Activated naive CD4-positive, alpha-beta T cell treated with anti-CD3 and anti-CD28 coated beads, Interleukin-2, amount 10 ng/mL, durations not matched to agents 7 days and 5 days (primary cell): ENCODE measurements around the gene C3orf52.

Experiments used
- CTCF ChIA-PET: fragments of 350-600 bp; sonication (Branson Sonifier 250); formaldehyde crosslinking; loops from one replicate; lab custom pipeline; 2021; ENCODE audit warnings: antibody characterized with exemption; lab: Charles Lee
- DNase-seq: peaks from one replicate; pipeline ENCODE4 v3.0.0-alpha.2; 2020
- H3K27ac Mint-ChIP-seq: one replicate; pipeline ENCODE4 v1.8.0; 2021; ENCODE audit warnings: mild to moderate bottlenecking, moderate library complexity, mixed read lengths
- H3K27me3 Mint-ChIP-seq: one replicate; pipeline ENCODE4 v1.8.0; 2021; ENCODE audit warnings: mild to moderate bottlenecking, mixed read lengths
- H3K36me3 Mint-ChIP-seq: one replicate; pipeline ENCODE4 v1.8.0; 2021; ENCODE audit warnings: mixed read lengths
- H3K4me1 Mint-ChIP-seq: one replicate; pipeline ENCODE4 v1.8.0; 2021; ENCODE audit warnings: mixed read lengths
- H3K4me3 Mint-ChIP-seq: one replicate; pipeline ENCODE4 v1.8.0; 2021; ENCODE audit warnings: mild to moderate bottlenecking, moderate library complexity, mixed read lengths
- H3K9me3 Mint-ChIP-seq: one replicate; pipeline ENCODE4 v1.8.0; 2021; ENCODE audit warnings: mixed read lengths

The C3orf52 gene

GRCh38 chr3:112129925-112130637 lies 43.9 kb downstream of the C3orf52 start:
- H3K27ac Mint-ChIP-seq = peak overlapping the region; percentile 79
- no peaks in the 10 kb centered on the region for H3K9me3 Mint-ChIP-seq
- no peak overlapping the region for H3K4me3 Mint-ChIP-seq

GRCh38 chr3:112130638-112130993 lies 44.4 kb downstream of the C3orf52 start:
- H3K4me3 Mint-ChIP-seq = no peak overlapping the region
- no peaks in the 10 kb centered on the region for H3K27me3 Mint-ChIP-seq
- DNase-seq = no peak
- H3K27ac Mint-ChIP-seq = peak overlapping the region; percentile 79
- no peaks in the 10 kb centered on the region for H3K9me3 Mint-ChIP-seq
- H3K4me1 Mint-ChIP-seq = peaks cover 94% of the 10 kb centered on the region
- CTCF ChIA-PET = interaction anchor here (1.9 kb wide), 1 partner anchor 19 kb away, joined by 7 read pairs; no protein-coding TSS in a partner anchor
- peaks cover 35% of the 10 kb centered on the region for H3K36me3 Mint-ChIP-seq

More at GRCh38 chr3:112129925-112130637, 43.9 kb downstream of the C3orf52 start:
- peaks cover 94% of the 10 kb centered on the region for H3K4me1 Mint-ChIP-seq
- CTCF ChIA-PET = interaction anchor here (1.4 to 1.9 kb wide), 2 partner anchors 8 to 18 kb away, joined by 3 to 7 read pairs; no protein-coding TSS in a partner anchor
- no peak for DNase-seq
- H3K36me3 Mint-ChIP-seq = peaks cover 40% of the 10 kb centered on the region
- no peaks in the 10 kb centered on the region for H3K27me3 Mint-ChIP-seq

- CTCF ChIA-PET = interaction anchor here (1.9 kb wide), 1 partner anchor 19 kb away, joined by 7 read pairs; no protein-coding TSS in a partner anchor
- Mint-ChIP-seq H3K27me3 (no peaks in the 10 kb centered on the region), H3K36me3 (peaks cover 30% of the 10 kb centered on the region), H3K4me3 (peak overlapping the region; percentile 57), H3K9me3 (no peaks in the 10 kb centered on the region), H3K27ac (peak overlapping the region; percentile 50), H3K4me1 (peaks cover 94% of the 10 kb centered on the region)
- no peak for DNase-seq
Measured at GRCh38 chr3:112131111-112131510, 44.9 kb downstream of the C3orf52 start.

GRCh38 chr3:112132088-112132487 lies 45.9 kb downstream of the C3orf52 start:
- peaks cover 93% of the 10 kb centered on the region for H3K4me1 Mint-ChIP-seq
- H3K27me3 Mint-ChIP-seq = no peaks in the 10 kb centered on the region
- H3K36me3 Mint-ChIP-seq = peaks cover 21% of the 10 kb centered on the region
- CTCF ChIA-PET = interaction anchor here (1.1 to 1.9 kb wide), 6 partner anchors 11 to 173 kb away, joined by 3 to 7 read pairs (median 4); partner anchors contain the start of gene SLC9C1
- no peaks in the 10 kb centered on the region for H3K9me3 Mint-ChIP-seq
- peak overlapping the region; percentile 9 for H3K27ac Mint-ChIP-seq
- peak overlapping the region; percentile 87 for H3K4me3 Mint-ChIP-seq
- DNase-seq = no peak

- CTCF ChIA-PET = interaction anchor here (0.9 to 1.6 kb wide), 6 partner anchors 11 to 172 kb away, joined by 3 to 7 read pairs (median 4); partner anchors contain the start of gene SLC9C1
- H3K4me3 Mint-ChIP-seq = peak overlapping the region; percentile 87
- no peaks in the 10 kb centered on the region for H3K27me3 Mint-ChIP-seq
- peak overlapping the region; percentile 92 for H3K27ac Mint-ChIP-seq
- H3K9me3 Mint-ChIP-seq = no peaks in the 10 kb centered on the region
- no peak for DNase-seq
- peaks cover 92% of the 10 kb centered on the region for H3K4me1 Mint-ChIP-seq
- peaks cover 21% of the 10 kb centered on the region for H3K36me3 Mint-ChIP-seq
Measured at GRCh38 chr3:112132554-112132953, 46.4 kb downstream of the C3orf52 start.

GRCh38 chr3:112132975-112133448 lies 46.8 kb downstream of the C3orf52 start, which contains the start of gene GCSAM:
Gene GCSAM, minus strand, starts transcription at chr3:112133248. Its CDS starts 128 bp downstream, at chr3:112133120.
- H3K4me1 Mint-ChIP-seq = peaks cover 88% of the 10 kb centered on the region
- no peaks in the 10 kb centered on the region for H3K9me3 Mint-ChIP-seq
- peak within 1 kb of the TSS; percentile 87 for H3K4me3 Mint-ChIP-seq
- DNase-seq = peak; percentile 71
- CTCF ChIA-PET = interaction anchor here (0.9 to 1.6 kb wide), 6 partner anchors 12 to 172 kb away, joined by 3 to 7 read pairs (median 4); partner anchors contain the start of gene SLC9C1
- H3K27me3 Mint-ChIP-seq = no peaks in the 10 kb centered on the region
- H3K36me3 Mint-ChIP-seq = peaks cover 21% of the 10 kb centered on the region
- peak within 1 kb of the TSS; percentile 92 for H3K27ac Mint-ChIP-seq

- Mint-ChIP-seq H3K4me3 (peak overlapping the region; percentile 87), H3K27ac (peak overlapping the region; percentile 92), H3K27me3 (no peaks in the 10 kb centered on the region), H3K4me1 (peaks cover 80% of the 10 kb centered on the region), H3K9me3 (no peaks in the 10 kb centered on the region), H3K36me3 (peaks cover 15% of the 10 kb centered on the region)
- CTCF ChIA-PET = interaction anchor here (1.6 kb wide), 1 partner anchor 22 kb away, joined by 6 read pairs; no protein-coding TSS in a partner anchor
- DNase-seq = no peak
Measured at GRCh38 chr3:112133626-112134334, 47.6 kb downstream of the C3orf52 start.

- Mint-ChIP-seq H3K27me3 (no peaks in the 10 kb centered on the region), H3K9me3 (no peaks in the 10 kb centered on the region), H3K4me3 (no peak overlapping the region), H3K4me1 (peaks cover 73% of the 10 kb centered on the region), H3K27ac (peak overlapping the region; percentile 92), H3K36me3 (peaks cover 12% of the 10 kb centered on the region)
- peak; percentile 40 for DNase-seq
- CTCF ChIA-PET = interaction anchor here (1.6 kb wide), 1 partner anchor 23 kb away, joined by 6 read pairs; no protein-coding TSS in a partner anchor
Measured at GRCh38 chr3:112134335-112135124, 48.3 kb downstream of the C3orf52 start.

GRCh38 chr3:112136046-112136445 lies 49.9 kb downstream of the C3orf52 start:
- no peak overlapping the region for H3K4me3 Mint-ChIP-seq
- no peak for DNase-seq
- H3K27me3 Mint-ChIP-seq = no peaks in the 10 kb centered on the region
- H3K36me3 Mint-ChIP-seq = peaks cover 1% of the 10 kb centered on the region
- H3K27ac Mint-ChIP-seq = no peak overlapping the region
- H3K9me3 Mint-ChIP-seq = no peaks in the 10 kb centered on the region
- peaks cover 59% of the 10 kb centered on the region for H3K4me1 Mint-ChIP-seq
- CTCF ChIA-PET = interaction anchor here (0.6 to 4.5 kb wide), 10 partner anchors 8 to 873 kb away, joined by 3 to 35 read pairs (median 4); partner anchors contain the start of gene SLC9C1

GRCh38 chr3:112136959-112137693 lies 50.9 kb downstream of the C3orf52 start:
- no peaks in the 10 kb centered on the region for H3K27me3 Mint-ChIP-seq
- H3K4me3 Mint-ChIP-seq = no peak overlapping the region
- H3K27ac Mint-ChIP-seq = no peak overlapping the region
- H3K36me3 Mint-ChIP-seq = no peaks in the 10 kb centered on the region
- CTCF ChIA-PET = interaction anchor here (0.6 to 4.5 kb wide), 23 partner anchors 9 to 445 kb away, joined by 3 to 35 read pairs (median 4); partner anchors contain the start of gene SLC9C1
- peak; percentile 65 for DNase-seq
- no peaks in the 10 kb centered on the region for H3K9me3 Mint-ChIP-seq
- peaks cover 52% of the 10 kb centered on the region for H3K4me1 Mint-ChIP-seq

- H3K4me3 Mint-ChIP-seq = no peak overlapping the region
- DNase-seq = no peak
- CTCF ChIA-PET = interaction anchor here (0.5 to 4.5 kb wide), 21 partner anchors 9 to 383 kb away, joined by 3 to 35 read pairs (median 4); partner anchors contain the start of gene SLC9C1
- no peaks in the 10 kb centered on the region for H3K36me3 Mint-ChIP-seq
- no peaks in the 10 kb centered on the region for H3K9me3 Mint-ChIP-seq
- H3K27me3 Mint-ChIP-seq = no peaks in the 10 kb centered on the region
- no peak overlapping the region for H3K27ac Mint-ChIP-seq
- H3K4me1 Mint-ChIP-seq = peaks cover 46% of the 10 kb centered on the region
Measured at GRCh38 chr3:112137781-112138180, 51.6 kb downstream of the C3orf52 start.

GRCh38 chr3:112138219-112138969 lies 52.2 kb downstream of the C3orf52 start:
- Mint-ChIP-seq H3K27me3 (no peaks in the 10 kb centered on the region), H3K4me1 (peaks cover 43% of the 10 kb centered on the region), H3K27ac (no peak overlapping the region), H3K9me3 (peaks cover 3% of the 10 kb centered on the region), H3K4me3 (no peak overlapping the region), H3K36me3 (no peaks in the 10 kb centered on the region)
- no peak for DNase-seq
- CTCF ChIA-PET = interaction anchor here (0.5 to 4.5 kb wide), 15 partner anchors 9 to 381 kb away, joined by 3 to 35 read pairs (median 4); partner anchors contain the start of genes CD200 and SLC9C1
